Femur (tissue), 1 donor: Measurements from ENCODE around the gene ZNF98.

Experiments used
- DNase-seq: peaks from one replicate; pipeline ENCODE4 v3.0.0-alpha.2; 2017

Gene ZNF98

GRCh38 chr19:22422211-22422610 lies at the start of gene ZNF98:
Gene ZNF98 (minus strand): TSS chr19:22422346. CDS start chr19:22422224, 122 bp downstream.
- DNase-seq, result peak; percentile 20

- DNase-seq, result no peak
Measured at GRCh38 chr19:22446605-22447004, 24.5 kb upstream of the ZNF98 start.

GRCh38 chr19:22438011-22438410 lies 15.9 kb upstream of the ZNF98 start:
- no peak for DNase-seq

DNA sequence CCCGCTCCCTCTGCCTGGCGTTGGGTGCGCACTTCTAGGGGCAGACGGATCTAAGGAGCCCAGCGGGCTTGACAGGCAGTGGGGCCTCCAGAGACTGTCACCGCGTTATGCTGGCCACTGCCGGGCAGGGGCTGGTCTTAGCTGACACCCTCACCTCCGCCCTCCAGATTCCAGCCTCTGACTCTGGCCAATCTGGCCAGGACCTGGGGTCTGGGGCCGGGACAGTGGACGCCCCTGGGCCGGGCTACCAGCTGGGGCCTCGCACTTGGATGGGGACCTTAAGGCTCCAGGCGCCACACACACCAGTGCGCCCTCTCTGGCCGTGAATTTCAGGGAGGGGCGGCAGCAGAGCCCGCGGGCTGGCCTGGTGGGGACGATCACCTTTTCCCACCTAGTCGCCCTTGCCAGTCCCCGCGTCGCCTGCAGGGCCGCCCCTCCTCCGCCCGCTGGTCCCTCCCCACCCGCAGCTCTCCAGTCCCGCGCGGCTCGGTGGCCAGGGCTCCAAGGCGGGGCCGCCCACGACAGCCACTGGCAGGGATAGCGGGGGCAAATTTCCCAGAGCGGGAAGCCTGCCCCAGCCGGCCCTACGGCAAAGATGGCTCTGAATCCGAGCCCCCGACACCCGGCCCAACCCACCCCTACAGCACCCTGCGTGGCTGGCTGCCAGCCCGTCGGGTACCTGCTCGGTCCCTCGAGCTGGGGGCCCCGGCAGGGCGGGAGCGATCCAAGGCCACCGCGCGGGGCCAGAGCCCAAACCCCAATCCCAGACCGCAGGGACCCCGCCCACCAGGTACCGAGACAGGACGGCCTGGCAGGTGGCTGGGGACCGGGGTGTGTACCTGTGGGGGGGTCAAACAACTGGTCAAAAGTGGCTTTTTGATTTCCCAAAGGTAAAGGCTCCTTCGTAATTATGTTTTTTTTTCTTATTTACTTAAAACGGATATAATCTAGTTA lies 6.1 kb upstream of the ZNF98 start:
- DNase-seq, result no peak

DNA sequence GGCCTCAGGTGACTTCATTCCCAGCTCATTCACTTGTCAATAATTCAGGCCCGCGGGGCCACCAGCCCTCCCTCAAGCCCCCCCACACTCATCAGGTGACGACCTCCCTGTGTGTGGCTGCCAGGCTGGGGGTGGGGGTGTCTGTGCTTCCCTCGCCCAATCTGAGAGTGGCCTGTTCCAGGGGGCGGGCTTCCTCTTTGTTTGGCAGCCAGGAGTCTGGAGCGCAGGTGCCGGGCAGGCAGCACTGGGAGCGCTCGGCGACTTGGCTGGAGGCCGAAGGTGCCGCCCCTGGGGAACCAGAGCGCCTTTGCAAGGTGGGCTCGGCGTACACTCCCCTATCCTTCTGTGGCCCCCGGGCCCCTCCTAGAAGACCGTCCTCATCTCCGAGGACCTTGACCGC lies 5.4 kb upstream of the ZNF98 start:
- no peak for DNase-seq

DNA sequence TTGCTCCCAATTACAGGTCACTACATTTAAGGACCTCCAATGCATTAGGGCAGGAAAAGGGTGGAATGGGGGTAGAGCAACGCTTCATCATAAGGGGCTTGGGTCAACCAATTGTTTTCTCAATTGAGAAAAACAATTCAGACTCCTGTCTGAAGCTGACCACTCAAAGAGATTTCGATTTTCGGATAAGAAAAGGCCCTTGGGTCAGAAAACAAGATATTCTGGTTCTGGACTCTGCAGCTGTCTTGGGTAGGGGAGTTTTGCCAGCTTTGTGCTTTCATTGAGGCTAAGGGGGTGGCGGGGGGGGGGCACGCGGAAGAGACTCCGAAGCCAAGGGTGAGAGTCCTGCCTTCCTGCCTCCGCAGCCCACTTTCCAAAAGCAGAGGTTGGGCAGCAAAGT lies 4.8 kb upstream of the ZNF98 start:
- DNase-seq, result no peak

- DNase-seq, result no peak
Measured at GRCh38 chr19:22421797-22422196, 349 bp downstream of the ZNF98 start.

GRCh38 chr19:22354665-22355064 lies 67.5 kb downstream of the ZNF98 start:
- DNase-seq, result no peak
